OCI-LY7 (cell line): ENCODE results near the gene TNIK.

Experiments
- CTCF ChIP-seq: fragments of 200-600 bp; sonication (generic); conservative IDR thresholded peaks from 2 replicates; pipeline ENCODE4 v1.5.1; 2014; ENCODE audit warnings: mild to moderate bottlenecking, antibody characterized with exemption, low read length, moderate library complexity, mixed read lengths
- EZH2phosphoT487 ChIP-seq: fragments of 200-600 bp; sonication (generic); IDR thresholded peaks from 2 replicates; pipeline ENCODE4 v1.6.1; 2018; ENCODE audit warnings: low read depth, borderline replicate concordance, mild to moderate bottlenecking, mixed run types, antibody characterized with exemption, low read length, moderate library complexity, mixed read lengths

DNA sequence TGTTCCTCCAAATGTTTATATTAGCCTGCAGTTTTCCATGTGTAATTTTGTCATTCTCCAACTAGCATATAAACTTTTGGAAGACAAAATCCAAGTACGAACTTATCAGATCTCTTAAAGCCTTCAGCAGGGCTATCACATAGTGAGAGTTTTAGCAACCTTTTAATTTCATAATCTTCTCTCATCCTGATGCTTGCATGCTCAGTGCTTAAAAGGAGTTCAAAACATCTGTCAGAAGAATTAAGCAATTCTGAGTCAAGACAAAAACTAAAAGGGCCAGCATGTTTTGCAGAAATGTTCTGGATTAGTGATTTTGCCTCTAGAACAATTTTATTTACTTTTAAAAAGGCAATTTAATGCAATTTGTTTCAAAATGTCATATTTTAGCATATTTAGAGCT, 360.3 kb downstream of the TNIK start:
- TF ChIP-seq CTCF = no peak
- TF ChIP-seq EZH2phosphoT487 = no peak
